ENCODE data around the gene PFKL. TPM values are rescaled to one million over a fixed set of nuclear protein-coding genes. Genes with fewer than 3 reads are reported as not detected.

The PFKL gene
- total RNA-seq, 3 donors from 2014 or later (not counting 1 experiment from before 2014, with no cell fraction given) = 89.7 to 91.3 (median 89.9) TPM

DNA sequence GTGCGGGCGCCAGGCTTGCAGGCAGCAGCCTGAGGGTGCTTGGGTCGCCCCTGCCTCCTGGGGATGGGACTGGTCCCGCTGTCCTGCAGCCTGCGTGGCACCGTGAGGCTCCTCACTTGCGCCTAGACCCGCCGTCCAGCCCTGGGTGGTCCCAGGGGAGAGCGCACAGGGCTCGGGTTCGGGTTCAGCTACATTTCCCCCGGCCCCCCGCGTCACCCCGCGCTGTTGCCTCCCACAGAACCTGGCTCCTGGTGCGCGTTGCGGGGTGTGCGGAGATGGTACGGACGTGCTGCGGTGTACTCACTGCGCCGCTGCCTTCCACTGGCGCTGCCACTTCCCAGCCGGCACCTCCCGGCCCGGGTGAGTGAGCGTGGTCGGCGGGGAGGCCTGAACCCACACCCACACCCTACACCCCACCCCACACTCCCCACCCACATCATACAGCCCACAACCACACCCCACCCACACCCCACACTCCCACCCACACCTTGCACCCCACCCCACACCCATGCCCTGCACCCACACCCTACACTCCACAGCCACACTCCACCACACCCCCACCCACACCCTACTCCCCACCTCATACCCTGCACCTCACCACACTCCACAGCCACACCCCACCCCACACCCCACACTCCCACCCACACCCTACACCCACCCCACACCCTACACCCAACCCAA lies 6.2 kb upstream of the PFKL start:
- peak in 2 of 3 donors; percentile 8 to 16 for ATAC-seq
- H3K27ac ChIP-seq (ENCODE audit: low read length) = no peak overlapping the region
- H3K4me3 ChIP-seq (ENCODE audit: low read length) = no peak overlapping the region
- H3K27ac Mint-ChIP-seq = no peak overlapping the region
- DNase-seq = peak in 1 of 2 donors; percentile 63
- WGBS (ENCODE audit: insufficient coverage) = 67% methylated on average over 33 of the region's 33 CpGs
- no peaks in the 10 kb centered on the region for H3K9me3 Mint-ChIP-seq
- H3K4me1 Mint-ChIP-seq = peaks cover 11 to 18% of the 10 kb centered on the region in 2 donors
- no peak overlapping the region for H3K4me3 Mint-ChIP-seq
- no peak for TF ChIP-seq CTCF (IDR thresholded peaks at IDR 0.05)
- H3K4me1 ChIP-seq (ENCODE audit: control insufficient read depth, insufficient read depth, low read length) = peaks cover 36% of the 10 kb centered on the region
- peaks cover 0 to 3% of the 10 kb centered on the region in 2 donors for H3K27me3 Mint-ChIP-seq (ENCODE audit: low read depth in 2 of 2)
- no peaks in the 10 kb centered on the region for H3K9me3 ChIP-seq (ENCODE audit: control insufficient read depth, insufficient read depth, low read length)
- intact Hi-C loops (cut with micrococcal nuclease) = no loop called here
- H3K36me3 ChIP-seq (ENCODE audit: control insufficient read depth, insufficient read depth, low read length) = no peaks in the 10 kb centered on the region
- no peaks in the 10 kb centered on the region for H3K27me3 ChIP-seq (ENCODE audit: control insufficient read depth, insufficient read depth, low read length)
- no peaks in the 10 kb centered on the region for H3K36me3 Mint-ChIP-seq

GRCh38 chr21:44294391-44295162 lies 5.3 kb upstream of the PFKL start:
- Mint-ChIP-seq H3K27ac (no peak overlapping the region), H3K27me3 (ENCODE audit: low read depth in 2 of 2) (peaks cover 0 to 3% of the 10 kb centered on the region in 2 donors), H3K36me3 (no peaks in the 10 kb centered on the region), H3K9me3 (no peaks in the 10 kb centered on the region), H3K4me1 (peaks cover 11 to 23% of the 10 kb centered on the region in 2 donors), H3K4me3 (no peak overlapping the region)
- TF ChIP-seq CTCF (IDR thresholded peaks at IDR 0.05) = no peak
- H3K27ac ChIP-seq (ENCODE audit: low read length) = no peak overlapping the region
- WGBS (ENCODE audit: insufficient coverage) = 74% methylated on average over 23 of the region's 26 CpGs
- intact Hi-C loops (cut with micrococcal nuclease) = no loop called here
- H3K4me1 ChIP-seq (ENCODE audit: control insufficient read depth, insufficient read depth, low read length) = peaks cover 42% of the 10 kb centered on the region
- no peak for ATAC-seq
- H3K9me3 ChIP-seq (ENCODE audit: control insufficient read depth, insufficient read depth, low read length) = no peaks in the 10 kb centered on the region
- H3K27me3 ChIP-seq (ENCODE audit: control insufficient read depth, insufficient read depth, low read length) = no peaks in the 10 kb centered on the region
- H3K36me3 ChIP-seq (ENCODE audit: control insufficient read depth, insufficient read depth, low read length) = no peaks in the 10 kb centered on the region
- H3K4me3 ChIP-seq (ENCODE audit: low read length) = no peak overlapping the region
- DNase-seq = peak in 1 of 2 donors; percentile 53

DNA sequence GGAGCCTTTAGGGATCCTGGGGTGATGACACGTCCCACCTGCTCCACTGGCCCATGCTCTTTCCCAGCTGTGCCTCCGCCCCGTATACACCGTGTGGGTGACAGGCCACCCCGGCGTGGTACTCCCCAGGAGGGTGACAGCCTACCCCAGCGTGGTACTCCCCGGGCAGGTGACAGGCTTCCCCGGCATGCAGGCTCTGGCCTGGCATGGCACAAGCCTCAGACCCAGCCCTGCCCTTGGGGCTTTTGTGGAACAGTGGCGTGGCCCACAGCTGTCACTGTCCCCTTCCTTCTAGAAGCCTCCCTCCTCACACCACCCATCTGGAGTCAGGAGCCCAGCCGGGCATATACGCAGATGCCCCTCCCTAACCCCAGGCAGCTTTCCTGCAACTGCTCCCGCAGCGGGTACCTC lies 4.7 kb upstream of the PFKL start:
- H3K4me3 Mint-ChIP-seq = no peak overlapping the region
- H3K4me1 Mint-ChIP-seq = peaks cover 11 to 23% of the 10 kb centered on the region in 2 donors
- H3K27ac ChIP-seq (ENCODE audit: low read length) = no peak overlapping the region
- peaks cover 0 to 3% of the 10 kb centered on the region in 2 donors for H3K27me3 Mint-ChIP-seq (ENCODE audit: low read depth in 2 of 2)
- H3K27me3 ChIP-seq (ENCODE audit: control insufficient read depth, insufficient read depth, low read length) = no peaks in the 10 kb centered on the region
- H3K36me3 Mint-ChIP-seq = no peaks in the 10 kb centered on the region
- H3K36me3 ChIP-seq (ENCODE audit: control insufficient read depth, insufficient read depth, low read length) = no peaks in the 10 kb centered on the region
- H3K9me3 Mint-ChIP-seq = no peaks in the 10 kb centered on the region
- H3K9me3 ChIP-seq (ENCODE audit: control insufficient read depth, insufficient read depth, low read length) = no peaks in the 10 kb centered on the region
- ATAC-seq (no peak), DNase-seq (peak in 1 of 2 donors; percentile 30)
- no peak overlapping the region for H3K27ac Mint-ChIP-seq
- H3K4me3 ChIP-seq (ENCODE audit: low read length) = no peak overlapping the region
- intact Hi-C loops (cut with micrococcal nuclease) = no loop called here
- WGBS (ENCODE audit: insufficient coverage) = 79% methylated on average over 14 of the region's 14 CpGs
- peaks cover 42% of the 10 kb centered on the region for H3K4me1 ChIP-seq (ENCODE audit: control insufficient read depth, insufficient read depth, low read length)
- TF ChIP-seq CTCF (IDR thresholded peaks at IDR 0.05) = no peak
